K562 (cell line): ENCODE data around the gene ZNF701. TPM values are rescaled to one million over a fixed set of nuclear protein-coding genes. Genes with fewer than 3 reads are reported as not detected.

Experiments
- ATAC-seq: fragments of 200-7000 bp; cut with Tn5 transposase; 3 replicates; pipeline ENCODE4 v1.9.1; 2020; ENCODE audit warnings: moderate library complexity
- BruUV-seq: library from RNA; stranded (reverse); fragments of 400-500 nt; replicated peaks from 2 replicates; lab custom pipeline; 2021; lab: Mats Ljungman, UMichigan
- CTCF ChIA-PET: fragments of 300-600 bp; formaldehyde crosslinking; extraction: SDS; loops from one replicate; lab custom pipeline; 2021; ENCODE audit warnings: low intra/inter-chr PET ratio; lab: Yijun Ruan, JAX
- POLR2A ChIA-PET: fragments of 300-600, 350-650 bp; sonication (Branson Sonifier 250); formaldehyde crosslinking; extraction: SDS; loops from one replicate; lab custom pipeline; 2021; ENCODE audit warnings: antibody characterized with exemption, inconsistent platforms; lab: Yijun Ruan, JAX
- DNase-seq, 4 experiments: peaks; one replicate each; pipeline versions ENCODE4 v3.0.0 to v3.0.0-alpha.2; 2011 to 2018; ENCODE audit warnings: low spot score in 3 of 4, mixed read lengths in 3 of 4; ENCODE audit errors: extremely low read depth in 1 of 4
- FAIRE-seq: peaks from 2 replicates; lab custom pipeline; 2011; peaks lifted over from hg19 to GRCh38; lab: Jason Lieb, UNC
- H2AFZ ChIP-seq: 2 replicates; pipeline ENCODE4 v1.6.0; 2011; ENCODE audit warnings: low read depth, low read length, control low read depth, inconsistent platforms
- H3K27ac ChIP-seq: fragments of 200-600 bp; 3 replicates; pipeline ENCODE4 v1.8.0; 2011; ENCODE audit warnings: low read depth, mild to moderate bottlenecking, control low read depth, inconsistent platforms, low read length, moderate library complexity, mixed read lengths; ENCODE audit errors: extremely low read depth
- H3K27me3 ChIP-seq, 2 experiments: fragments of 300-600 bp in 1 of 2; 2 replicates in 1 of 2; 3 replicates in 1 of 2; pipeline versions ENCODE4 v1.6.0 to v1.8.0; 2011; ENCODE audit warnings: inconsistent platforms in 2 of 2, low read length in 2 of 2, mild to moderate bottlenecking in 1 of 2, mixed read lengths in 1 of 2, moderate library complexity in 1 of 2; ENCODE audit not compliant: control insufficient read depth in 2 of 2, insufficient read depth in 2 of 2
- H3K36me3 ChIP-seq: fragments of 300-600 bp; 3 replicates; pipeline ENCODE4 v1.8.0; 2011; ENCODE audit warnings: mild to moderate bottlenecking, low read length, inconsistent platforms; ENCODE audit not compliant: control insufficient read depth, insufficient read depth
- H3K4me1 ChIP-seq, 2 experiments: fragments of 200-600 bp in 1 of 2; replicated peaks in 1 of 2; 2 replicates in 1 of 2; 3 replicates in 1 of 2; pipeline versions ENCODE4 v1.5.1 to v1.8.0; 2011; ENCODE audit warnings: inconsistent platforms in 2 of 2, low read length in 2 of 2, mild to moderate bottlenecking in 1 of 2, mixed read lengths in 1 of 2, moderate library complexity in 1 of 2; ENCODE audit not compliant: control insufficient read depth in 2 of 2, insufficient read depth in 2 of 2
- H3K4me2 ChIP-seq: 2 replicates; pipeline ENCODE4 v1.6.1; 2011; ENCODE audit warnings: low read length, control low read depth, inconsistent platforms, mixed read lengths; ENCODE audit not compliant: insufficient read depth
- H3K4me3 ChIP-seq: fragments of 200-600 bp; sonication (generic), shearing (Covaris generic); 2 replicates; pipeline ENCODE4 v1.5.1; 2016; ENCODE audit warnings: control low read depth, inconsistent platforms
- H3K79me2 ChIP-seq: fragments of 200-600 bp; 3 replicates; pipeline ENCODE4 v1.8.0; 2011; ENCODE audit warnings: low read length, inconsistent platforms; ENCODE audit not compliant: control insufficient read depth, insufficient read depth
- H3K9ac ChIP-seq, 2 experiments: 2 replicates each; pipeline versions ENCODE4 v1.6.0 to v1.6.1; 2011; ENCODE audit warnings: low read depth in 2 of 2, low read length in 2 of 2, control low read depth in 1 of 2, inconsistent platforms in 1 of 2, mild to moderate bottlenecking in 1 of 2, mixed read lengths in 1 of 2; ENCODE audit not compliant: insufficient read depth in 1 of 2
- H3K9me1 ChIP-seq: one replicate; pipeline ENCODE4 v1.6.0; 2011; ENCODE audit warnings: inconsistent platforms, mild to moderate bottlenecking, low read length, moderate library complexity; ENCODE audit not compliant: control insufficient read depth, insufficient read depth
- H3K9me3 ChIP-seq: replicated peaks from 2 replicates; pipeline ENCODE4 v1.5.1; 2011; ENCODE audit warnings: low read depth, low read length, inconsistent platforms; ENCODE audit not compliant: control insufficient read depth, insufficient read depth
- H4K20me1 ChIP-seq: replicated peaks from 2 replicates; pipeline ENCODE4 v1.6.1; 2011; ENCODE audit warnings: low read length, inconsistent platforms, mixed read lengths; ENCODE audit not compliant: control insufficient read depth, insufficient read depth
- BRCA1 ChIP-seq, 2 experiments: fragments of 450-650 bp in 1 of 2; sonication (generic) in 1 of 2; formaldehyde crosslinking in 1 of 2; IDR thresholded peaks; 2 replicates each; pipeline versions ENCODE4 v1.5.0 to v1.6.1; 2017 to 2020; ENCODE audit warnings: mild to moderate bottlenecking in 1 of 2, missing genetic modification reagents in 1 of 2
- FOXK1 ChIP-seq: sonication (generic); formaldehyde crosslinking; IDR thresholded peaks from 2 replicates; pipeline ENCODE4 v1.8.0; 2022; ENCODE audit warnings: missing genetic modification reagents, mild to moderate bottlenecking, borderline replicate concordance
- GABPB1 ChIP-seq: sonication (generic); formaldehyde crosslinking; IDR thresholded peaks from 2 replicates; pipeline ENCODE4 v1.8.0; 2022; ENCODE audit warnings: mild to moderate bottlenecking, missing genetic modification reagents
- HNRNPUL1 ChIP-seq: fragments of 200-400 bp; formaldehyde crosslinking; IDR thresholded peaks from 2 replicates; pipeline ENCODE4 v1.6.1; 2017; ENCODE audit warnings: low read length
- PHB2 ChIP-seq: fragments of 450-650 bp; IDR thresholded peaks from 2 replicates; pipeline ENCODE4 v1.6.1; 2017; ENCODE audit warnings: low read depth
- SMARCA5 ChIP-seq: fragments of 450-650 bp; IDR thresholded peaks from 2 replicates; pipeline ENCODE4 v1.6.1; 2016
- U2AF2 ChIP-seq: fragments of 200-400 bp; formaldehyde crosslinking; optimal IDR thresholded peaks from 2 replicates; pipeline ENCODE3; 2017; ENCODE audit warnings: low read depth, mild to moderate bottlenecking, low read length
- ZFP30 ChIP-seq: fragments of 250-450 bp; sonication (Bioruptor Pico); IDR thresholded peaks from 2 replicates; pipeline ENCODE4 v1.8.0; 2022; ENCODE audit warnings: moderate library complexity, mild to moderate bottlenecking, inconsistent platforms, borderline replicate concordance
- ZNF165 ChIP-seq: fragments of 250-450 bp; sonication (Bioruptor Pico); IDR thresholded peaks from 2 replicates; pipeline ENCODE4 v1.4.0; 2020; ENCODE audit warnings: borderline replicate concordance
- WGBS: fragments of 100-300 bp; shearing (Covaris generic); methylation state at CpG from one replicate; pipeline ENCODE4 v1.1.6; 2016; ENCODE audit warnings: low coverage, mixed read lengths; ENCODE audit not compliant: insufficient coverage; ENCODE audit errors: missing lambda C conversion rate; 5-methylcytosine and 5-hydroxymethylcytosine counted together
- in situ Hi-C: fragments of 300-500 bp; cut with MboI; formaldehyde crosslinking; loops from 4 replicates; pipeline ENCODE4 v1.15.0; 2018; ENCODE audit warnings: inconsistent platforms, mixed read lengths
- intact Hi-C: fragments of 100-400 bp; cut with micrococcal nuclease; formaldehyde crosslinking; loops from 2 replicates; pipeline ENCODE4 v1.14.2; 2022
- polyA plus RNA-seq, 8 experiments: library from polyadenylated mRNA; depleted of rRNA in 4 of 8; stranded (reverse) in 5 of 8; unstranded in 3 of 8; fragments of >200 nt; fragmentation: Nextera tagmentation in 2 of 8; fragmentation: Illumina TruSeq in 1 of 8; extraction: Ambion mirVana in 2 of 8; extraction: Trizol in 1 of 8; gene quantifications; 2 replicates each; pipeline versions ENCODE4 v1.2.1 to v1.2.3, GENCODE V29; 2011 to 2014; ENCODE audit warnings: inconsistent platforms in 1 of 8, missing spikeins in 1 of 8
- total RNA-seq, 7 experiments: library from RNA; depleted of rRNA in 6 of 7; stranded (reverse); fragments of >200 nt in 6 of 7; fragmentation: Illumina TruSeq in 2 of 7; extraction: Trizol in 2 of 7; gene quantifications; 2 replicates each; pipeline versions ENCODE4 v1.2.1 to v1.2.3, GENCODE V29; 2011 to 2021; ENCODE audit warnings: low replicate concordance in 1 of 7
- TF ChIP-seq, protein P1 (sequence below), 2 experiments: IDR thresholded peaks; 2 replicates each; pipeline ENCODE4 v1.6.1; 2012; ENCODE audit warnings: improper control_type of control experiment in 2 of 2, low read depth in 2 of 2, low read length in 2 of 2, borderline replicate concordance in 1 of 2
- TF ChIP-seq, protein P2 (sequence below): sonication (generic); formaldehyde crosslinking; IDR thresholded peaks from 2 replicates; pipeline ENCODE4 v1.8.0; 2022; ENCODE audit warnings: mild to moderate bottlenecking, missing genetic modification reagents
- TF ChIP-seq, protein P3 (sequence below): sonication (generic); formaldehyde crosslinking; IDR thresholded peaks from 2 replicates; pipeline ENCODE4 v1.9.0; 2022; ENCODE audit warnings: mild to moderate bottlenecking, missing genetic modification reagents

Gene ZNF701
- total and polyA plus RNA-seq, 9 of the 15 experiments (the other 6 are each of a cell fraction or from before 2014, with no cell fraction given) = 5.3 to 15.9 (median 10.1) TPM

DNA sequence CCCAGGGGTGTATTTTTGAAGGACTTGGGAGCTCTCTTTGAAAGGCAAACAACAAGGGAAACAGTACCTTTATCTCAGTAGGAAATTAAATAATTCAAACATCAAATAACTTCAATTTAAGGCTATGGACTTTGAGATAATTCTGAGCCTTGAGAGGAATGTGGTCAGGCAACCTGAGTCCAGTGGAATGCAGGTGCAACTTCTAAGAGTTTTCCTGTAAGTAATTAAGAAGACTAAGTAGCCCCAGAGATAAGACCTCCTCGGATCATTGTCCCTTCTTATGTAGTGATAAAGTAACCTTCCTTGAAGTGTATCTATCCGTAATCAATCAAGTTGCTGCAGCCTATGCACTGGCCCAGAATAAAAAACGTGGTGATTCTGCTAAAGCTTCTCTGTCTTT lies 29.2 kb downstream of the ZNF701 start:
- no peaks in the 10 kb centered on the region for H4K20me1 ChIP-seq
- no peak overlapping the region for H3K27ac ChIP-seq
- no peak overlapping the region for H3K4me2 ChIP-seq
- WGBS = 60% methylated on average over 3 of the region's 3 CpGs
- no peak for FAIRE-seq
- no peak overlapping the region for H2AFZ ChIP-seq
- no peak overlapping the region for H3K9ac ChIP-seq
- no peak for DNase-seq
- no TSS peak for BruUV-seq
- peaks cover 5 to 14% of the 10 kb centered on the region in 2 experiments; a peak in 3 of 5 replicates for H3K4me1 ChIP-seq
- H3K79me2 ChIP-seq = peaks cover 25% of the 10 kb centered on the region
- intact Hi-C loops (no loop called here), in situ Hi-C loops (no loop called here)
- peaks cover 5% of the 10 kb centered on the region for H3K9me3 ChIP-seq
- TF ChIP-seq, protein P1, sequence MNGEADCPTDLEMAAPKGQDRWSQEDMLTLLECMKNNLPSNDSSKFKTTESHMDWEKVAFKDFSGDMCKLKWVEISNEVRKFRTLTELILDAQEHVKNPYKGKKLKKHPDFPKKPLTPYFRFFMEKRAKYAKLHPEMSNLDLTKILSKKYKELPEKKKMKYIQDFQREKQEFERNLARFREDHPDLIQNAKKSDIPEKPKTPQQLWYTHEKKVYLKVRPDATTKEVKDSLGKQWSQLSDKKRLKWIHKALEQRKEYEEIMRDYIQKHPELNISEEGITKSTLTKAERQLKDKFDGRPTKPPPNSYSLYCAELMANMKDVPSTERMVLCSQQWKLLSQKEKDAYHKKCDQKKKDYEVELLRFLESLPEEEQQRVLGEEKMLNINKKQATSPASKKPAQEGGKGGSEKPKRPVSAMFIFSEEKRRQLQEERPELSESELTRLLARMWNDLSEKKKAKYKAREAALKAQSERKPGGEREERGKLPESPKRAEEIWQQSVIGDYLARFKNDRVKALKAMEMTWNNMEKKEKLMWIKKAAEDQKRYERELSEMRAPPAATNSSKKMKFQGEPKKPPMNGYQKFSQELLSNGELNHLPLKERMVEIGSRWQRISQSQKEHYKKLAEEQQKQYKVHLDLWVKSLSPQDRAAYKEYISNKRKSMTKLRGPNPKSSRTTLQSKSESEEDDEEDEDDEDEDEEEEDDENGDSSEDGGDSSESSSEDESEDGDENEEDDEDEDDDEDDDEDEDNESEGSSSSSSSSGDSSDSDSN (IDR thresholded peaks at IDR 0.05; ENCODE audit: borderline replicate concordance in 1 of 2, low read depth in 2 of 2, low read length in 2 of 2) = no peak
- TF ChIP-seq, protein P2, sequence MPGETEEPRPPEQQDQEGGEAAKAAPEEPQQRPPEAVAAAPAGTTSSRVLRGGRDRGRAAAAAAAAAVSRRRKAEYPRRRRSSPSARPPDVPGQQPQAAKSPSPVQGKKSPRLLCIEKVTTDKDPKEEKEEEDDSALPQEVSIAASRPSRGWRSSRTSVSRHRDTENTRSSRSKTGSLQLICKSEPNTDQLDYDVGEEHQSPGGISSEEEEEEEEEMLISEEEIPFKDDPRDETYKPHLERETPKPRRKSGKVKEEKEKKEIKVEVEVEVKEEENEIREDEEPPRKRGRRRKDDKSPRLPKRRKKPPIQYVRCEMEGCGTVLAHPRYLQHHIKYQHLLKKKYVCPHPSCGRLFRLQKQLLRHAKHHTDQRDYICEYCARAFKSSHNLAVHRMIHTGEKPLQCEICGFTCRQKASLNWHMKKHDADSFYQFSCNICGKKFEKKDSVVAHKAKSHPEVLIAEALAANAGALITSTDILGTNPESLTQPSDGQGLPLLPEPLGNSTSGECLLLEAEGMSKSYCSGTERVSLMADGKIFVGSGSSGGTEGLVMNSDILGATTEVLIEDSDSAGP = no peak
- TF ChIP-seq SMARCA5 (no peak), ZFP30 (CRISPR knock-in tag) (no peak), HNRNPUL1 (no peak), ZNF165 (CRISPR knock-in tag) (no peak), U2AF2 (no peak), GABPB1 (no peak), BRCA1 (IDR thresholded peaks at IDR 0.05) (no peak), BRCA1 (CRISPR knock-in tag; IDR thresholded peaks at IDR 0.05) (no peak), PHB2 (no peak), FOXK1 (no peak)
- TF ChIP-seq, protein P3, sequence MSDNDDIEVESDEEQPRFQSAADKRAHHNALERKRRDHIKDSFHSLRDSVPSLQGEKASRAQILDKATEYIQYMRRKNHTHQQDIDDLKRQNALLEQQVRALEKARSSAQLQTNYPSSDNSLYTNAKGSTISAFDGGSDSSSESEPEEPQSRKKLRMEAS (CRISPR knock-in tag) = no peak
- H3K27me3 ChIP-seq = no peaks in the 10 kb centered on the region
- CTCF ChIA-PET = no interaction called here
- ATAC-seq = no peak
- POLR2A ChIA-PET = interaction anchor here (0.6 to 0.7 kb wide), 2 partner anchors 10 to 1794 kb away, joined by 3 read pairs; no protein-coding TSS in a partner anchor
- peaks cover 18% of the 10 kb centered on the region for H3K36me3 ChIP-seq
- H3K9me1 ChIP-seq = no peaks in the 10 kb centered on the region
- H3K4me3 ChIP-seq = no peak overlapping the region
